Endothelial cell of umbilical vein (primary cell): ENCODE measurements around the gene AHRR. TPM values are rescaled to one million over a fixed set of nuclear protein-coding genes. Genes with fewer than 3 reads are reported as not detected.

Experiments
- BruUV-seq: library from RNA; stranded (reverse); fragments of 400-500 nt; replicated peaks from 2 replicates; lab custom pipeline; 2021; lab: Mats Ljungman, UMichigan
- CTCF ChIA-PET: fragments of 300-600, 350-600 bp; sonication (Branson Sonifier 250); formaldehyde crosslinking; loops from one replicate; lab custom pipeline; 2021; ENCODE audit warnings: antibody characterized with exemption, inconsistent platforms; lab: Charles Lee
- POLR2A ChIA-PET: fragments of 300-600, 350-600 bp; sonication (Branson Sonifier 250); formaldehyde crosslinking; loops from one replicate; lab custom pipeline; 2021; ENCODE audit warnings: antibody characterized with exemption, inconsistent platforms; lab: Charles Lee
- DNase-seq: peaks from one replicate; pipeline ENCODE4 v3.0.0-alpha.2; 2011; ENCODE audit warnings: low read depth, low spot score
- FAIRE-seq: peaks from 2 replicates; lab custom pipeline; 2011; peaks lifted over from hg19 to GRCh38; lab: Jason Lieb, UNC
- H2AFZ ChIP-seq: 2 replicates; pipeline ENCODE4 v1.6.0; 2012; ENCODE audit warnings: low read depth, low read length, control low read depth, inconsistent platforms
- H3K27ac ChIP-seq: 2 replicates; pipeline ENCODE4 v1.5.1; 2011; ENCODE audit warnings: low read depth, mild to moderate bottlenecking, control low read depth, low read length, moderate library complexity; ENCODE audit not compliant: insufficient read depth
- H3K27me3 ChIP-seq, 2 experiments: 2 replicates each; pipeline versions ENCODE4 v1.6.0 to v1.6.1; 2011; ENCODE audit warnings: low read length in 2 of 2, mixed read lengths in 1 of 2; ENCODE audit not compliant: control insufficient read depth in 2 of 2, insufficient read depth in 2 of 2
- H3K36me3 ChIP-seq, 2 experiments: 2 replicates in 1 of 2; 3 replicates in 1 of 2; pipeline ENCODE4 v1.5.1; 2011; ENCODE audit warnings: low read length in 2 of 2, mild to moderate bottlenecking in 1 of 2, moderate library complexity in 1 of 2; ENCODE audit not compliant: control insufficient read depth in 2 of 2, insufficient read depth in 2 of 2; ENCODE audit errors: extremely low read depth in 1 of 2
- H3K4me1 ChIP-seq: 3 replicates; pipeline ENCODE4 v1.5.1; 2011; ENCODE audit warnings: mild to moderate bottlenecking, low read length; ENCODE audit not compliant: control insufficient read depth, insufficient read depth; ENCODE audit errors: extremely low read depth
- H3K4me2 ChIP-seq: 2 replicates; pipeline ENCODE4 v1.6.1; 2011; ENCODE audit warnings: low read length, control low read depth, mixed read lengths; ENCODE audit not compliant: insufficient read depth
- H3K4me3 ChIP-seq, 3 experiments: fragments of 200-600 bp in 1 of 3; sonication (generic), shearing (Covaris generic) in 1 of 3; replicated peaks in 1 of 3; 2 replicates each; pipeline ENCODE4 v1.5.1; 2011 to 2016; ENCODE audit warnings: control low read depth in 3 of 3, low read length in 3 of 3, mild to moderate bottlenecking in 2 of 3, inconsistent platforms in 1 of 3, low read depth in 1 of 3, moderate library complexity in 1 of 3; ENCODE audit not compliant: insufficient read depth in 1 of 3
- H3K79me2 ChIP-seq: 2 replicates; pipeline ENCODE4 v1.6.0; 2012; ENCODE audit warnings: low read length, inconsistent platforms; ENCODE audit not compliant: control insufficient read depth, insufficient read depth
- H3K9ac ChIP-seq: replicated peaks from 2 replicates; pipeline ENCODE3; 2011; ENCODE audit warnings: low read length, control low read depth; ENCODE audit not compliant: insufficient read depth; ENCODE audit errors: extremely low read depth
- H3K9me1 ChIP-seq: replicated peaks from 3 replicates; pipeline ENCODE4 v1.6.0; 2011; ENCODE audit warnings: mild to moderate bottlenecking, low read length; ENCODE audit not compliant: control insufficient read depth, insufficient read depth; ENCODE audit errors: extremely low read depth
- H3K9me3 ChIP-seq: replicated peaks from 2 replicates; pipeline ENCODE4 v1.5.1; 2012; ENCODE audit warnings: low read length, inconsistent platforms; ENCODE audit not compliant: control insufficient read depth, insufficient read depth
- H4K20me1 ChIP-seq: replicated peaks from 2 replicates; pipeline ENCODE3; 2011; ENCODE audit warnings: mild to moderate bottlenecking, low read length; ENCODE audit not compliant: control insufficient read depth, insufficient read depth; ENCODE audit errors: extremely low read depth
- CTCF ChIP-seq, 2 donors: IDR thresholded peaks; 1 replicate in 1 of 2; 2 replicates in 1 of 2; pipeline ENCODE4 v1.5.1; 2011; ENCODE audit warnings: low read length in 2 of 2, mild to moderate bottlenecking in 2 of 2, moderate library complexity in 2 of 2, control low read depth in 1 of 2, inconsistent platforms in 1 of 2, low read depth in 1 of 2; ENCODE audit not compliant: insufficient read depth in 1 of 2; ENCODE audit errors: extremely low read depth in 1 of 2
- EZH2 ChIP-seq: IDR thresholded peaks from 2 replicates; pipeline ENCODE4 v1.6.1; 2012; ENCODE audit warnings: borderline replicate concordance, low read depth, mild to moderate bottlenecking, moderate library complexity, low read length, inconsistent platforms; ENCODE audit not compliant: severe bottlenecking
- FOS ChIP-seq: IDR thresholded peaks from 2 replicates; pipeline ENCODE4 v1.6.1; 2011; ENCODE audit warnings: mild to moderate bottlenecking, low read length, moderate library complexity, borderline replicate concordance; ENCODE audit not compliant: insufficient read depth
- GATA2 ChIP-seq: IDR thresholded peaks from 2 replicates; pipeline ENCODE4 v1.7.0; 2011; ENCODE audit warnings: low read depth, mild to moderate bottlenecking, moderate library complexity, mixed read lengths, low read length; ENCODE audit not compliant: insufficient read length, insufficient read depth
- JUN ChIP-seq: IDR thresholded peaks from 2 replicates; pipeline ENCODE4 v1.6.1; 2011; ENCODE audit warnings: borderline replicate concordance, low read depth; ENCODE audit not compliant: insufficient read length, insufficient read depth
- MAX ChIP-seq: IDR thresholded peaks from 2 replicates; pipeline ENCODE4 v1.6.1; 2011; ENCODE audit not compliant: insufficient read depth, insufficient read length
- MYC ChIP-seq: IDR thresholded peaks from one replicate; pipeline ENCODE4 v1.6.1; 2011; ENCODE audit warnings: mild to moderate bottlenecking, low read depth, low read length
- POLR2A ChIP-seq: IDR thresholded peaks from 2 replicates; pipeline ENCODE4 v1.6.1; 2012; ENCODE audit warnings: low read depth, mild to moderate bottlenecking, control low read depth, low read length
- POLR2AphosphoS5 ChIP-seq: IDR thresholded peaks from 2 replicates; pipeline ENCODE4 v1.6.1; 2012; ENCODE audit warnings: low read depth, mild to moderate bottlenecking, control low read depth, low read length, moderate library complexity; ENCODE audit not compliant: insufficient read depth
- dilution Hi-C: fragments of 300-500 bp; cut with MboI; formaldehyde crosslinking; loops from one replicate; pipeline ENCODE4 v1.15.0; 2019; ENCODE audit warnings: low sequenced_read_pairs; ENCODE audit not compliant: extremely low pct_ligation_motif_present
- intact Hi-C: fragments of 100-400 bp; cut with micrococcal nuclease; formaldehyde crosslinking; loops from one replicate; pipeline ENCODE4 v1.10.0; 2022
- polyA plus RNA-seq, 4 experiments: library from polyadenylated mRNA; depleted of rRNA in 3 of 4; stranded (reverse) in 3 of 4; unstranded in 1 of 4; fragments of >200 nt; gene quantifications; 2 replicates each; pipeline versions ENCODE4 v1.2.1 to v1.2.3, GENCODE V29; 2011 to 2012; ENCODE audit warnings: missing spikeins in 1 of 4
- total RNA-seq: library from RNA; stranded (reverse); gene quantifications from 2 replicates; pipeline ENCODE4 v1.2.3, GENCODE V29; 2021

Gene AHRR
- total and polyA plus RNA-seq, 2 donors (not counting 3 experiments of a cell fraction or from before 2014, with no cell fraction given): 3.1 to 7.3 TPM

GRCh38 chr5:477247-477646 is 155.7 kb downstream of the AHRR start:
- FAIRE-seq: no peak
- Histone ChIP-seq H3K4me2 (no peak overlapping the region), H3K4me3 (no peak overlapping the region), H3K9me3 (no peaks in the 10 kb centered on the region), H2AFZ (no peak overlapping the region), H3K9ac (no peak overlapping the region), H3K79me2 (peaks cover 2% of the 10 kb centered on the region), H3K36me3 (no peaks in the 10 kb centered on the region), H3K4me1 (peaks cover 4% of the 10 kb centered on the region), H3K27me3 (peaks cover 5 to 10% of the 10 kb centered on the region in 2 experiments), H3K27ac (no peak overlapping the region), H4K20me1 (no peaks in the 10 kb centered on the region), H3K9me1 (no peaks in the 10 kb centered on the region)
- POLR2A ChIA-PET: no interaction called here
- intact Hi-C loops (no loop called here), dilution Hi-C loops (no loop called here)
- no TSS peak for BruUV-seq
- TF ChIP-seq MAX (no peak), POLR2AphosphoS5 (no peak), GATA2 (no peak), MYC (no peak), EZH2 (no peak), JUN (no peak), POLR2A (no peak)
- CTCF ChIA-PET: no interaction called here
- DNase-seq: no peak

GRCh38 chr5:477871-478270 is 156.4 kb downstream of the AHRR start:
- no peak overlapping the region for H3K9ac ChIP-seq
- no peak overlapping the region for H3K4me2 ChIP-seq
- dilution Hi-C loops: no loop called here
- no peak overlapping the region for H2AFZ ChIP-seq
- no TSS peak for BruUV-seq
- ChIA-PET POLR2A (no interaction called here), CTCF (no interaction called here)
- DNase-seq (no peak), FAIRE-seq (no peak)
- H3K27me3 ChIP-seq: peaks cover 5 to 10% of the 10 kb centered on the region in 2 experiments
- H3K79me2 ChIP-seq: no peaks in the 10 kb centered on the region
- H3K9me3 ChIP-seq: no peaks in the 10 kb centered on the region
- TF ChIP-seq GATA2 (no peak), POLR2AphosphoS5 (no peak), MYC (no peak), MAX (no peak), CTCF (IDR thresholded peaks at IDR 0.05; ENCODE audit: extremely low read depth in 1 of 2, insufficient read depth in 1 of 2, low read depth in 1 of 2, low read length in 2 of 2) (no peak), FOS (no peak), POLR2A (no peak), JUN (no peak), EZH2 (no peak)
- H3K4me3 ChIP-seq: no peak overlapping the region
- no peaks in the 10 kb centered on the region for H4K20me1 ChIP-seq
- H3K27ac ChIP-seq: no peak overlapping the region
- no peaks in the 10 kb centered on the region for H3K9me1 ChIP-seq
- intact Hi-C loops: no loop called here
- no peaks in the 10 kb centered on the region for H3K36me3 ChIP-seq
- H3K4me1 ChIP-seq: no peaks in the 10 kb centered on the region
